HEK293T (cell line): ENCODE data around the gene POLA1.
"Not testable (repeated sequence)": the region's sequence is repeated elsewhere in the genome, so short reads cannot be mapped to it uniquely, and the experiment has no call there.

Experiments used
- CTCF ChIA-PET: fragments of 350-600 bp; formaldehyde crosslinking; extraction: SDS; loops from one replicate; lab custom pipeline; 2021; ENCODE audit warnings: antibody characterized with exemption, inconsistent platforms; lab: Yijun Ruan, JAX
- POLR2A ChIA-PET: fragments of 350-600 bp; formaldehyde crosslinking; extraction: SDS; loops from one replicate; lab custom pipeline; 2020; ENCODE audit warnings: antibody characterized with exemption, inconsistent platforms; lab: Yijun Ruan, JAX
- DNase-seq: peaks from one replicate; pipeline ENCODE4 v3.0.0; 2012; ENCODE audit warnings: mixed read lengths; ENCODE audit errors: extremely low spot score
- ARNT ChIP-seq: fragments of 450-650 bp; IDR thresholded peaks from 2 replicates; pipeline ENCODE4 v1.6.1; 2017; ENCODE audit warnings: mild to moderate bottlenecking
- BHLHE40 ChIP-seq: fragments of 450-650 bp; IDR thresholded peaks from 2 replicates; pipeline ENCODE4 v1.6.1; 2016; ENCODE audit warnings: mild to moderate bottlenecking, moderate library complexity, borderline replicate concordance
- CTBP1 ChIP-seq: fragments of 450-650 bp; IDR thresholded peaks from 2 replicates; pipeline ENCODE4 v1.6.1; 2016; ENCODE audit warnings: borderline replicate concordance
- ELF4 ChIP-seq: fragments of 450-650 bp; IDR thresholded peaks from 2 replicates; pipeline ENCODE4 v1.6.1; 2017; ENCODE audit warnings: antibody characterized with exemption
- FOXA1 ChIP-seq: fragments of 450-650 bp; IDR thresholded peaks from 2 replicates; pipeline ENCODE4 v1.6.1; 2016; ENCODE audit warnings: mild to moderate bottlenecking
- FOXK2 ChIP-seq: fragments of 450-650 bp; IDR thresholded peaks from 2 replicates; pipeline ENCODE4 v1.6.1; 2016; ENCODE audit warnings: mild to moderate bottlenecking
- FOXM1 ChIP-seq: fragments of 450-650 bp; IDR thresholded peaks from 2 replicates; pipeline ENCODE4 v1.6.1; 2017; ENCODE audit warnings: mild to moderate bottlenecking, borderline replicate concordance
- HDGF ChIP-seq: fragments of 450-650 bp; IDR thresholded peaks from 2 replicates; pipeline ENCODE4 v1.6.1; 2017; ENCODE audit warnings: antibody characterized with exemption, borderline replicate concordance
- L3MBTL2 ChIP-seq: fragments of 450-650 bp; conservative IDR thresholded peaks from 2 replicates; pipeline ENCODE4 v1.6.1; 2016; ENCODE audit warnings: mild to moderate bottlenecking
- LEF1 ChIP-seq: fragments of 450-650 bp; IDR thresholded peaks from 2 replicates; pipeline ENCODE4 v1.6.1; 2017; ENCODE audit warnings: mild to moderate bottlenecking, borderline replicate concordance
- NFRKB ChIP-seq: fragments of 450-650 bp; IDR thresholded peaks from 2 replicates; pipeline ENCODE4 v1.6.1; 2016; ENCODE audit warnings: mild to moderate bottlenecking, moderate library complexity
- PKNOX1 ChIP-seq: fragments of 450-650 bp; IDR thresholded peaks from 2 replicates; pipeline ENCODE4 v1.6.1; 2016
- SP1 ChIP-seq: fragments of 450-650 bp; IDR thresholded peaks from 2 replicates; pipeline ENCODE4 v1.6.1; 2017
- SUZ12 ChIP-seq: fragments of 450-650 bp; IDR thresholded peaks from 2 replicates; pipeline ENCODE4 v1.6.1; 2016; ENCODE audit warnings: mild to moderate bottlenecking
- TARDBP ChIP-seq: fragments of 450-650 bp; IDR thresholded peaks from 2 replicates; pipeline ENCODE4 v1.6.1; 2016
- ZNF384 ChIP-seq: fragments of 450-650 bp; IDR thresholded peaks from 2 replicates; pipeline ENCODE4 v1.6.1; 2016

POLA1 gene

GRCh38 chrX:24805201-24805600 is 111.5 kb downstream of the POLA1 start:
- DNase-seq: no peak
- ChIA-PET CTCF (no interaction called here), POLR2A (no interaction called here)
- TF ChIP-seq TARDBP (no peak), PKNOX1 (no peak), ZNF384 (no peak), NFRKB (no peak), FOXM1 (no peak), SUZ12 (no peak), HDGF (no peak), BHLHE40 (no peak), ELF4 (no peak), CTBP1 (no peak), ARNT (no peak), FOXK2 (no peak), LEF1 (no peak), FOXA1 (no peak), SP1 (no peak), L3MBTL2 (no peak)

GRCh38 chrX:24819807-24820206 is 126.1 kb downstream of the POLA1 start:
- CTCF ChIA-PET, DNase-seq, POLR2A ChIA-PET: not testable (repeated sequence)

DNA sequence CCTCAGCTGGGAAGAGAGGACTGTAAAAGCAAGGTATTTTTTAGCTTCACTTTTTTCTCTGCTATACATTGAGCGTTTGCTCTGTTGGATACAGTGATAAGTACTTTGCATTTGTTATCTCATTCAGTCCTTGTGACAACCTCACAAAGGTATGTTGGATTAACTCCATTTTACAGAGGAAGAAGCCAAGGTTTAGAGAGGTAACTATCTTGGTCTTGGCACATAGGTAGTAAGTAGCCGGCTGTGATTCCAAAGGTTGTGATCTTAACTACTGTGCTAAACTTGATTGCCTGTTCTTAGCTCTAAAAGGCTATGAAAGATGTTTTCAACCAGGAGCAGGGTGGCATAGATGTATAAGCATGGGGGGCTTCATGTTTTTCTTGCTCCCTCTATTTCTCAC is 134.4 kb downstream of the POLA1 start:
- ChIA-PET POLR2A (no interaction called here), CTCF (interaction anchor here (1.2 kb wide), 1 partner anchor 12 kb away, joined by 4 read pairs; no protein-coding TSS in a partner anchor)
- no peak for DNase-seq
- no peak for TF ChIP-seq FOXM1
- TF ChIP-seq SP1: no peak
- no peak for TF ChIP-seq L3MBTL2
- no peak for TF ChIP-seq CTBP1
- TF ChIP-seq HDGF: no peak
- no peak for TF ChIP-seq TARDBP
- no peak for TF ChIP-seq ARNT
- TF ChIP-seq PKNOX1: no peak
- TF ChIP-seq NFRKB: no peak
- no peak for TF ChIP-seq FOXA1
- TF ChIP-seq LEF1: no peak
- TF ChIP-seq ZNF384: no peak
- no peak for TF ChIP-seq ELF4
- TF ChIP-seq SUZ12: no peak
- no peak for TF ChIP-seq BHLHE40

DNA sequence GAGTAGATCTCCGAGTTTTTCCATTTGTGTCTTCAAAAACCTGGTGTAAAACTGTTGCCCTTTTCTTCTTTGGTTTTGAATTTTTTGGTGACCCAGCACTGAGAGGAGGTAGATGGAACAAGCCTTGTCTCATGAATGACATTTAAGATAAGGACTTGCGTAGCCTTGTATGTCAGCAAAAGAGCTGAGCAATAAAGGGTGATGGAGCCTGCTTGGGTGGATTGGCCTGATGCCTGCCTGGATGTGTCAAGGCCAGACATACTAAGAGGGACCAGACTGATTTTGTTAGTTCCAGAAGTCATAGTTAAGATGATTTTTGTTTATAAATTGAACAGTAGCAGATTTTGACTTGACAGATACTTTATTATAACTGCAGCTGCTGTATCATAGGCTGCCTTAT is 134.9 kb downstream of the POLA1 start:
- DNase-seq: no peak
- ChIA-PET CTCF (interaction anchor here (1.3 kb wide), 1 partner anchor 10 kb away, joined by 3 read pairs; no protein-coding TSS in a partner anchor), POLR2A (no interaction called here)
- TF ChIP-seq FOXA1 (no peak), NFRKB (no peak), PKNOX1 (no peak), CTBP1 (no peak), L3MBTL2 (no peak), FOXM1 (no peak), SUZ12 (no peak), ELF4 (no peak), BHLHE40 (no peak), TARDBP (no peak), HDGF (no peak), FOXK2 (no peak), SP1 (no peak), ARNT (no peak), ZNF384 (no peak), LEF1 (no peak)

GRCh38 chrX:24833695-24834094 is 140.0 kb downstream of the POLA1 start:
- ChIA-PET CTCF (no interaction called here), POLR2A (interaction anchor here (0.6 kb wide), 1 partner anchor 219 kb away, joined by 3 read pairs; no protein-coding TSS in a partner anchor)
- TF ChIP-seq TARDBP (no peak), PKNOX1 (no peak), FOXK2 (no peak), SP1 (no peak)
- DNase-seq: no peak

GRCh38 chrX:24837966-24838365 is 144.2 kb downstream of the POLA1 start:
- CTCF ChIA-PET: interaction anchor here (1.2 to 1.7 kb wide), 6 partner anchors 9 to 307 kb away, joined by 3 to 11 read pairs (median 4); no protein-coding TSS in a partner anchor
- DNase-seq: no peak
- TF ChIP-seq FOXA1 (no peak), SUZ12 (no peak), L3MBTL2 (no peak), TARDBP (no peak), FOXK2 (no peak), ZNF384 (no peak), SP1 (no peak), ELF4 (no peak), HDGF (no peak), PKNOX1 (no peak), NFRKB (no peak), LEF1 (no peak), ARNT (no peak), CTBP1 (no peak), FOXM1 (no peak), BHLHE40 (no peak)
- POLR2A ChIA-PET: no interaction called here
